GM23338 (cell line): Measurements from ENCODE around the gene DGKK. TPM values are rescaled to one million over a fixed set of nuclear protein-coding genes. Genes with fewer than 3 reads are reported as not detected.

Experiments used
- ATAC-seq: fragments of 200-7000 bp; cut with Tn5 transposase; 3 replicates; pipeline ENCODE4 v1.9.1; 2020
- DNase-seq: peaks from one replicate; pipeline ENCODE4 v3.0.0-alpha.2; 2015; ENCODE audit warnings: low spot score
- H2AFZ ChIP-seq: fragments of 200-600 bp; sonication (generic); 2 replicates; pipeline ENCODE4 v1.8.0; 2016; ENCODE audit warnings: antibody characterized with exemption, mild to moderate bottlenecking, moderate library complexity
- H3F3A ChIP-seq: fragments of 200-600 bp; sonication (generic); replicated peaks from 2 replicates; pipeline ENCODE4 v1.8.0; 2017; ENCODE audit warnings: antibody characterized with exemption, mixed run types, low read depth
- H3K27ac ChIP-seq: fragments of 200-600 bp; sonication (generic); 2 replicates; pipeline ENCODE4 v1.6.1; 2016; ENCODE audit warnings: low read depth
- H3K27me3 ChIP-seq: fragments of 200-600 bp; sonication (generic); 2 replicates; pipeline ENCODE4 v1.8.0; 2016; ENCODE audit warnings: mild to moderate bottlenecking, mixed run types, moderate library complexity; ENCODE audit not compliant: insufficient read depth
- H3K36me3 ChIP-seq: fragments of 200-600 bp; sonication (generic); 2 replicates; pipeline ENCODE4 v1.8.0; 2016; ENCODE audit warnings: mild to moderate bottlenecking; ENCODE audit not compliant: insufficient read depth
- H3K4me1 ChIP-seq: fragments of 200-600 bp; sonication (generic); 2 replicates; pipeline ENCODE4 v1.8.0; 2016; ENCODE audit warnings: mild to moderate bottlenecking, moderate library complexity; ENCODE audit not compliant: insufficient read depth
- H3K4me2 ChIP-seq: fragments of 200-600 bp; sonication (generic); 2 replicates; pipeline ENCODE4 v1.7.1; 2017; ENCODE audit warnings: mixed run types
- H3K4me3 ChIP-seq: fragments of 200-600 bp; sonication (generic); 2 replicates; pipeline ENCODE4 v1.6.1; 2016; ENCODE audit warnings: mixed run types
- H3K79me2 ChIP-seq: fragments of 200-600 bp; sonication (generic); replicated peaks from 2 replicates; pipeline ENCODE4 v1.8.0; 2017; ENCODE audit warnings: mild to moderate bottlenecking; ENCODE audit not compliant: insufficient read depth
- H3K9me2 ChIP-seq: fragments of 200-600 bp; sonication (generic); 2 replicates; pipeline ENCODE4 v1.8.0; 2017; ENCODE audit not compliant: insufficient read depth
- H4K20me1 ChIP-seq: fragments of 200-600 bp; sonication (generic); replicated peaks from 2 replicates; pipeline ENCODE4 v1.8.0; 2017; ENCODE audit warnings: mild to moderate bottlenecking; ENCODE audit not compliant: insufficient read depth
- H3K27ac Mint-ChIP-seq: 2 replicates; pipeline ENCODE4 v1.8.0; 2020; ENCODE audit warnings: inconsistent platforms, mild to moderate bottlenecking, moderate library complexity, mixed read lengths
- H3K27me3 Mint-ChIP-seq: 3 replicates; pipeline ENCODE4 v1.8.0; 2022; ENCODE audit warnings: low read depth, mild to moderate bottlenecking, moderate library complexity, mixed read lengths, inconsistent platforms; ENCODE audit not compliant: insufficient read depth, poor library complexity
- H3K36me3 Mint-ChIP-seq: 3 replicates; pipeline ENCODE4 v1.8.0; 2021; ENCODE audit warnings: low read depth, mild to moderate bottlenecking, inconsistent platforms, moderate library complexity, mixed read lengths
- H3K4me1 Mint-ChIP-seq: 3 replicates; pipeline ENCODE4 v1.8.0; 2020; ENCODE audit warnings: mild to moderate bottlenecking, inconsistent platforms, mixed read lengths
- H3K4me3 Mint-ChIP-seq: 3 replicates; pipeline ENCODE4 v1.8.0; 2021; ENCODE audit warnings: moderate library complexity, mild to moderate bottlenecking, inconsistent platforms, mixed read lengths
- H3K9me3 Mint-ChIP-seq: 3 replicates; pipeline ENCODE4 v1.8.0; 2020; ENCODE audit warnings: moderate library complexity, mild to moderate bottlenecking, inconsistent platforms, mixed read lengths
- CTCF ChIP-seq, 2 experiments: fragments of 200-600 bp in 1 of 2; sonication (generic) in 1 of 2; conservative IDR thresholded peaks; 2 replicates each; pipeline versions ENCODE4 v1.5.1 to v1.6.1; 2016 to 2017; ENCODE audit warnings: antibody characterized with exemption in 2 of 2, low read depth in 2 of 2, mild to moderate bottlenecking in 2 of 2, moderate library complexity in 1 of 2
- ETS1 ChIP-seq: IDR thresholded peaks from 2 replicates; pipeline ENCODE4 v1.6.1; 2016; ENCODE audit warnings: antibody characterized with exemption
- EZH2 ChIP-seq: fragments of 200-600 bp; sonication (generic); IDR thresholded peaks from one replicate; pipeline ENCODE4 v1.8.0; 2017; ENCODE audit warnings: antibody characterized with exemption, mild to moderate bottlenecking, low read depth; ENCODE audit not compliant: unreplicated experiment
- EZH2phosphoT487 ChIP-seq: fragments of 200-600 bp; sonication (generic); IDR thresholded peaks from one replicate; pipeline ENCODE4 v1.8.1; 2018; ENCODE audit warnings: antibody characterized with exemption; ENCODE audit not compliant: unreplicated experiment
- JUNB ChIP-seq: IDR thresholded peaks from one replicate; pipeline ENCODE4 v1.6.1; 2016; ENCODE audit warnings: antibody characterized with exemption; ENCODE audit not compliant: unreplicated experiment
- NANOG ChIP-seq: IDR thresholded peaks from 2 replicates; pipeline ENCODE4 v1.6.1; 2016; ENCODE audit warnings: antibody characterized with exemption, borderline replicate concordance
- REST ChIP-seq: IDR thresholded peaks from one replicate; pipeline ENCODE4 v1.6.1; 2018; ENCODE audit warnings: antibody characterized with exemption; ENCODE audit not compliant: unreplicated experiment
- STAT1 ChIP-seq: IDR thresholded peaks from one replicate; pipeline ENCODE4 v1.6.1; 2016; ENCODE audit warnings: antibody characterized with exemption; ENCODE audit not compliant: unreplicated experiment
- ZNF114 ChIP-seq: fragments of 250-450 bp; sonication (Bioruptor Pico); IDR thresholded peaks from 2 replicates; pipeline ENCODE4 v1.5.0; 2020; ENCODE audit warnings: mild to moderate bottlenecking, moderate library complexity
- ZNF331 ChIP-seq: fragments of 250-450 bp; sonication (Bioruptor Pico); IDR thresholded peaks from 2 replicates; pipeline ENCODE4 v1.5.0; 2020; ENCODE audit warnings: low read depth, mild to moderate bottlenecking, moderate library complexity
- ZNF462 ChIP-seq: fragments of 250-450 bp; sonication (Bioruptor Pico); IDR thresholded peaks from 2 replicates; pipeline ENCODE4 v1.5.0; 2020; ENCODE audit warnings: mild to moderate bottlenecking, moderate library complexity
- polyA plus RNA-seq: library from polyadenylated mRNA; unstranded; fragments of >200 nt; fragmentation: Nextera tagmentation; extraction: Ambion mirVana; gene quantifications from 2 replicates; pipeline ENCODE4 v1.2.1, GENCODE V29; 2016
- total RNA-seq: library from RNA; depleted of rRNA; stranded (reverse); fragments of >200 nt; shearing (Covaris generic); gene quantifications from 2 replicates; pipeline ENCODE4 v1.2.3, GENCODE V29; 2014

Gene DGKK
- total and polyA plus RNA-seq, 2 experiments from 2014 or later, result 2.1 to 8.9 TPM

GRCh38 chrX:50333308-50333707, 137.3 kb downstream of the DGKK start:
- H3K36me3 Mint-ChIP-seq, result 0 out of 3 replicates have a peak, but pooled peaks cover 2% of the 10 kb centered on the region
- Histone ChIP-seq H3F3A (no peaks in the 10 kb centered on the region), H4K20me1 (no peaks in the 10 kb centered on the region), H3K27ac (no peak overlapping the region), H3K9me2 (no peaks in the 10 kb centered on the region), H3K4me2 (no peak overlapping the region), H3K4me3 (no peak overlapping the region), H3K79me2 (no peaks in the 10 kb centered on the region), H3K27me3 (no peaks in the 10 kb centered on the region), H3K4me1 (no peaks in the 10 kb centered on the region), H3K36me3 (no peaks in the 10 kb centered on the region), H2AFZ (no peak overlapping the region)
- H3K27ac Mint-ChIP-seq, result no peak overlapping the region
- TF ChIP-seq ETS1 (no peak), NANOG (no peak), ZNF462 (CRISPR knock-in tag) (no peak), ZNF114 (CRISPR knock-in tag) (no peak), ZNF331 (CRISPR knock-in tag) (no peak), CTCF (conservative IDR thresholded peaks at IDR 0.05; ENCODE audit: low read depth in 2 of 2) (no peak), EZH2phosphoT487 (no peak), JUNB (no peak), EZH2 (no peak), STAT1 (no peak), REST (no peak)
- ATAC-seq, result no peak
- H3K4me3 Mint-ChIP-seq, result no peak overlapping the region
- peaks cover 2% of the 10 kb centered on the region for H3K27me3 Mint-ChIP-seq
- no peak for DNase-seq
- H3K9me3 Mint-ChIP-seq, result peaks cover 16% of the 10 kb centered on the region
- no peaks in the 10 kb centered on the region for H3K4me1 Mint-ChIP-seq
